Panc1 (cell line): Measurements from ENCODE around the gene CACUL1. TPM values are rescaled to one million over a fixed set of nuclear protein-coding genes. Genes with fewer than 3 reads are reported as not detected.
"Not testable (repeated sequence)": the region's sequence is repeated elsewhere in the genome, so short reads cannot be mapped to it uniquely, and the experiment has no call there.

Source experiments
- ATAC-seq: fragments of 200-7000 bp; cut with Tn5 transposase; 2 replicates; pipeline ENCODE4 v1.9.1; 2020; ENCODE audit warnings: mild to moderate bottlenecking, moderate library complexity
- BruUV-seq: library from RNA; stranded (reverse); fragments of 400-500 nt; replicated peaks from 2 replicates; lab custom pipeline; 2021; lab: Mats Ljungman, UMichigan
- CTCF ChIA-PET: fragments of 300-600 bp; sonication (Branson Sonifier 250); formaldehyde crosslinking; loops from one replicate; lab custom pipeline; 2022; ENCODE audit warnings: antibody characterized with exemption; lab: Charles Lee
- POLR2A ChIA-PET: fragments of 300-600 bp; sonication (Branson Sonifier 250); formaldehyde crosslinking; loops from one replicate; lab custom pipeline; 2022; ENCODE audit warnings: antibody characterized with exemption; lab: Charles Lee
- DNase-seq: peaks from one replicate; pipeline ENCODE4 v3.0.0-alpha.2; 2010; ENCODE audit warnings: low read depth, low spot score
- H3K27ac ChIP-seq: 2 replicates; pipeline ENCODE4 v1.5.1; 2011; ENCODE audit warnings: mild to moderate bottlenecking, low read length, inconsistent platforms
- H3K27me3 ChIP-seq: fragments of 200-500 bp; sonication (Bioruptor generic); 2 replicates; pipeline ENCODE4 v1.6.0; 2014; ENCODE audit warnings: low read length, inconsistent platforms; ENCODE audit not compliant: control insufficient read depth, insufficient read depth
- H3K36me3 ChIP-seq: fragments of 200-500 bp; sonication (Bioruptor generic); 2 replicates; pipeline ENCODE4 v1.5.1; 2014; ENCODE audit warnings: inconsistent platforms, mild to moderate bottlenecking, low read length, moderate library complexity; ENCODE audit not compliant: control insufficient read depth, insufficient read depth
- H3K4me1 ChIP-seq: 2 replicates; pipeline ENCODE4 v1.5.1; 2011; ENCODE audit warnings: inconsistent platforms, mild to moderate bottlenecking, low read length, moderate library complexity; ENCODE audit not compliant: control insufficient read depth, insufficient read depth
- H3K4me3 ChIP-seq, 2 experiments: 2 replicates each; pipeline ENCODE4 v1.5.1; 2011 to 2012; ENCODE audit warnings: low read depth in 2 of 2, low read length in 2 of 2, mild to moderate bottlenecking in 2 of 2, inconsistent platforms in 1 of 2, moderate library complexity in 1 of 2
- H3K9me3 ChIP-seq: fragments of 200-500 bp; sonication (Bioruptor generic); 2 replicates; pipeline ENCODE4 v1.5.1; 2014; ENCODE audit warnings: low read depth, mild to moderate bottlenecking, inconsistent platforms, low read length, moderate library complexity; ENCODE audit not compliant: control insufficient read depth, insufficient read depth
- POLR2AphosphoS5 ChIP-seq: IDR thresholded peaks from 2 replicates; pipeline ENCODE4 v1.6.1; 2012; ENCODE audit warnings: mild to moderate bottlenecking, low read depth, low read length, moderate library complexity
- REST ChIP-seq, 2 experiments: IDR thresholded peaks; 2 replicates each; pipeline ENCODE4 v1.6.1; 2011 to 2012; ENCODE audit warnings: low read depth in 2 of 2, control low read depth in 1 of 2, low read length in 1 of 2, mild to moderate bottlenecking in 1 of 2, moderate library complexity in 1 of 2; ENCODE audit not compliant: insufficient read depth in 1 of 2
- SIN3A ChIP-seq: IDR thresholded peaks from 2 replicates; pipeline ENCODE4 v1.6.1; 2012; ENCODE audit warnings: low read depth, mild to moderate bottlenecking, low read length, moderate library complexity, borderline replicate concordance; ENCODE audit not compliant: insufficient read depth
- TCF7L2 ChIP-seq: IDR thresholded peaks from 2 replicates; pipeline ENCODE4 v1.6.1; 2011; ENCODE audit warnings: mild to moderate bottlenecking, low read depth, low read length, inconsistent platforms
- in situ Hi-C: cut with HindIII; loops from 2 replicates; pipeline ENCODE4 v1.10.0; 2016; ENCODE audit warnings: low sequenced_read_pairs, low pct_unique_long_range_greater_than_20kb
- intact Hi-C: fragments of 100-400 bp; cut with micrococcal nuclease; formaldehyde crosslinking; loops from one replicate; pipeline ENCODE4 v1.10.0; 2022; ENCODE audit not compliant: unreplicated experiment
- total RNA-seq: library from RNA; stranded (reverse); gene quantifications from one replicate; pipeline ENCODE4 v1.2.1, GENCODE V29; 2021; ENCODE audit not compliant: unreplicated experiment
- TF ChIP-seq, protein P1 (sequence below): fragments of 450-650 bp; IDR thresholded peaks from 2 replicates; pipeline ENCODE4 v1.5.1; 2017; ENCODE audit warnings: mild to moderate bottlenecking

Gene CACUL1
- total RNA-seq, 1 experiment from 2014 or later, result 44.1 TPM

DNA sequence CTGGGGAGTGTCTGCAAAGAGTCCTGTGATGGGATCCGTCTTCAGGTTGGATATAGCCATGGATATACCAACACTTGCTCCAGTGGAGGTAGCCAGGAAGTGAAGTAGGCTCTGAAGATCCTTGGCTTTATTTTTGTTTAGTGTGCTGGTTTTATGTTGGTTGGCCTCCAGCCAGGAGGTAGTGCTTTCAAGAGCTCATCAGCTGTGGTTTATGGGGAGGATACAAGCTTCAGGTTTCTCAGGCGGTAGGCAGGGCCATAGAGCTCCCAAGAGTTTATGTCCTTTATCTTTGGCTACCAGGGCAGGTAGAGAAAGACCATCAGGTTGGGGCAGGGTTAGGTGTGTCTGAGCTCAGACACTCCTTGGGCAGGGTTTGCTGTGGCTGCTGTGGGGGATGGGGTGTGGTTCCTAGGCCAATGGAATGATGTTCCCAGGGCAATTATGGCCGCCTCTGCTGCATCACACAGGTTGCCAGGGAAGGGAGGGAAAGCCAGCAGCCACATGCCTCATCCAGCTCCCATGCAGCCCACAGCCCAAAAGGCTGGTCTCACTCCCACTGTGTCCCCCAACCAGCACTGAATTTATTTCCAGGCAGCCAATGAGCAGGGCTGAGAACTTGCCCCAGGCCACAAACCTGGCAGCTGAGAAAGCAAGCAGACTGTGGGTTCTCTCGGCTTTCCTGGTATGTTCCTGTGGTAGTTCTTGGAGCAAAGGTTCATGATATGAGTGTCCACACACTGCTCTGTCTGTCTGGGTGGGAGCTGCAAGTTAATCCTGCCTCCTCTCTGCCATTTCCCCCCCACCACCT, 92.3 kb downstream of the CACUL1 start:
- no peak for TF ChIP-seq POLR2AphosphoS5
- TF ChIP-seq REST (IDR thresholded peaks at IDR 0.05; ENCODE audit: insufficient read depth in 1 of 2, low read depth in 2 of 2, low read length in 1 of 2), result no peak
- TF ChIP-seq TCF7L2, result no peak
- no peak for TF ChIP-seq SIN3A
- TF ChIP-seq, protein P1, sequence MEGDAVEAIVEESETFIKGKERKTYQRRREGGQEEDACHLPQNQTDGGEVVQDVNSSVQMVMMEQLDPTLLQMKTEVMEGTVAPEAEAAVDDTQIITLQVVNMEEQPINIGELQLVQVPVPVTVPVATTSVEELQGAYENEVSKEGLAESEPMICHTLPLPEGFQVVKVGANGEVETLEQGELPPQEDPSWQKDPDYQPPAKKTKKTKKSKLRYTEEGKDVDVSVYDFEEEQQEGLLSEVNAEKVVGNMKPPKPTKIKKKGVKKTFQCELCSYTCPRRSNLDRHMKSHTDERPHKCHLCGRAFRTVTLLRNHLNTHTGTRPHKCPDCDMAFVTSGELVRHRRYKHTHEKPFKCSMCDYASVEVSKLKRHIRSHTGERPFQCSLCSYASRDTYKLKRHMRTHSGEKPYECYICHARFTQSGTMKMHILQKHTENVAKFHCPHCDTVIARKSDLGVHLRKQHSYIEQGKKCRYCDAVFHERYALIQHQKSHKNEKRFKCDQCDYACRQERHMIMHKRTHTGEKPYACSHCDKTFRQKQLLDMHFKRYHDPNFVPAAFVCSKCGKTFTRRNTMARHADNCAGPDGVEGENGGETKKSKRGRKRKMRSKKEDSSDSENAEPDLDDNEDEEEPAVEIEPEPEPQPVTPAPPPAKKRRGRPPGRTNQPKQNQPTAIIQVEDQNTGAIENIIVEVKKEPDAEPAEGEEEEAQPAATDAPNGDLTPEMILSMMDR, result no peak
- ChIA-PET POLR2A (no interaction called here), CTCF (no interaction called here)
- intact Hi-C loops, result no loop called here
- ATAC-seq (no peak), DNase-seq (no peak)
- Histone ChIP-seq H3K4me1 (no peaks in the 10 kb centered on the region), H3K9me3 (no peaks in the 10 kb centered on the region), H3K27ac (no peak overlapping the region), H3K36me3 (no peaks in the 10 kb centered on the region), H3K4me3 (no peak overlapping the region), H3K27me3 (peaks cover 3% of the 10 kb centered on the region)
- no TSS peak for BruUV-seq
- in situ Hi-C loops, result no loop called here

DNA sequence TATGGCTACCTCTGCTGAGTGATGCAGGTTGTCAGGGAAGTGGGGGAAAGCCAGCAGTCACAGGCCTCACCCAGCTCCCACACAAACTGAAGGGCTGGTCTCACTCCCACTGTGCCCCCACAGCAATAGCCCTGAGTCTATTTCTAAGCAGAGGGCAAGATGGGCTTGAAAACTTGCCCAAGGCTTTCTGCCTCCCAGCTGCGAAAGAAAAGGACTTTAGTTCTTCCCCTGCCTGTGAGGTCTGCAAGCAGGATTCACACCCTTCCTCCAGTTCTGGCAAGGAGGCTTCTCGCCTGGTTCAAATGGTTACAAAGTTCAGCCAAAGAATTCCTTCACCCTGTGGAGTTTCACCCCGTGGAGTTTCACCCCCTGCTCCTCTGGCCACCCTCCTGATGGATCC, 96.0 kb downstream of the CACUL1 start:
- ChIA-PET CTCF (interaction anchor here (0.6 kb wide), 1 partner anchor 61 kb away, joined by 4 read pairs; no protein-coding TSS in a partner anchor), POLR2A (no interaction called here)
- Histone ChIP-seq H3K4me3 (no peak overlapping the region), H3K27me3 (peaks cover 3% of the 10 kb centered on the region), H3K9me3 (no peaks in the 10 kb centered on the region), H3K36me3 (no peaks in the 10 kb centered on the region), H3K4me1 (no peaks in the 10 kb centered on the region), H3K27ac (no peak overlapping the region)
- ATAC-seq, result no peak
- in situ Hi-C loops (no loop called here), intact Hi-C loops (no loop called here)
- BruUV-seq, result no TSS peak
- no peak for DNase-seq
- TF ChIP-seq TCF7L2 (no peak), POLR2AphosphoS5 (no peak), SIN3A (no peak), REST (IDR thresholded peaks at IDR 0.05; ENCODE audit: insufficient read depth in 1 of 2, low read depth in 2 of 2, low read length in 1 of 2) (no peak)
- TF ChIP-seq, protein P1, result no peak

- H3K27me3 ChIP-seq, in situ Hi-C loops, H3K4me3 ChIP-seq, H3K9me3 ChIP-seq, H3K27ac ChIP-seq, H3K4me1 ChIP-seq, CTCF ChIA-PET, H3K36me3 ChIP-seq, POLR2A ChIA-PET, ATAC-seq, DNase-seq, intact Hi-C loops, BruUV-seq: not testable (repeated sequence)
Observed at GRCh38 chr10:118658168-118658567, 96.6 kb downstream of the CACUL1 start.
